PFSK-1 (cell line): ENCODE measurements around the gene HOXB6.

Experiments used
- POLR2AphosphoS5 ChIP-seq: IDR thresholded peaks from 2 replicates; pipeline ENCODE4 v1.6.1; 2012; ENCODE audit warnings: low read depth, mild to moderate bottlenecking, control low read depth, low read length, moderate library complexity
- TF ChIP-seq, protein P1 (sequence below), 2 experiments: IDR thresholded peaks; 2 replicates each; pipeline versions ENCODE4 v1.6.1 to v1.8.0; 2011 to 2012; ENCODE audit warnings: low read depth in 2 of 2, low read length in 2 of 2, control low read depth in 1 of 2, inconsistent platforms in 1 of 2, mild to moderate bottlenecking in 1 of 2, moderate library complexity in 1 of 2; ENCODE audit not compliant: insufficient read depth in 1 of 2

DNA sequence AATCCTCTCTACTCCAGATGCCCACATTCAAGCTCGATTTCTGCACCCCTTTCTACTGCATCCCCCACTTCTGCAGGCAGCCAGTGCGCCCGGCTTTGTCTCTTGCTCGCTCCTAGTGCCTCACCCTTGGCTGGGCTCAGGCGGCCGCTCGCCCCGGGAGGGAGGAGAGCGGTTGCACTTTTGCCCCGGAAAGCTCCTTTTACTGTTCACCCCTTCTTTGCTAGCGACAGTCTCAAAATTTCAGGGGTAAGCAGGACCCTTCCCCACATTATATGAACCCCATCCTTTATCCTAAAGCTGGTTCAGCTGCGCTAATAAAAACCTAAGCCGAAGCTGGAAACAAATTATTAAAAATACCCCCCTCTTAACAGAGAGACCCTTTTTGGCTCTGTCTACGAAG is 12.2 kb downstream of the HOXB6 start:
- no peak for TF ChIP-seq POLR2AphosphoS5
- TF ChIP-seq, protein P1, sequence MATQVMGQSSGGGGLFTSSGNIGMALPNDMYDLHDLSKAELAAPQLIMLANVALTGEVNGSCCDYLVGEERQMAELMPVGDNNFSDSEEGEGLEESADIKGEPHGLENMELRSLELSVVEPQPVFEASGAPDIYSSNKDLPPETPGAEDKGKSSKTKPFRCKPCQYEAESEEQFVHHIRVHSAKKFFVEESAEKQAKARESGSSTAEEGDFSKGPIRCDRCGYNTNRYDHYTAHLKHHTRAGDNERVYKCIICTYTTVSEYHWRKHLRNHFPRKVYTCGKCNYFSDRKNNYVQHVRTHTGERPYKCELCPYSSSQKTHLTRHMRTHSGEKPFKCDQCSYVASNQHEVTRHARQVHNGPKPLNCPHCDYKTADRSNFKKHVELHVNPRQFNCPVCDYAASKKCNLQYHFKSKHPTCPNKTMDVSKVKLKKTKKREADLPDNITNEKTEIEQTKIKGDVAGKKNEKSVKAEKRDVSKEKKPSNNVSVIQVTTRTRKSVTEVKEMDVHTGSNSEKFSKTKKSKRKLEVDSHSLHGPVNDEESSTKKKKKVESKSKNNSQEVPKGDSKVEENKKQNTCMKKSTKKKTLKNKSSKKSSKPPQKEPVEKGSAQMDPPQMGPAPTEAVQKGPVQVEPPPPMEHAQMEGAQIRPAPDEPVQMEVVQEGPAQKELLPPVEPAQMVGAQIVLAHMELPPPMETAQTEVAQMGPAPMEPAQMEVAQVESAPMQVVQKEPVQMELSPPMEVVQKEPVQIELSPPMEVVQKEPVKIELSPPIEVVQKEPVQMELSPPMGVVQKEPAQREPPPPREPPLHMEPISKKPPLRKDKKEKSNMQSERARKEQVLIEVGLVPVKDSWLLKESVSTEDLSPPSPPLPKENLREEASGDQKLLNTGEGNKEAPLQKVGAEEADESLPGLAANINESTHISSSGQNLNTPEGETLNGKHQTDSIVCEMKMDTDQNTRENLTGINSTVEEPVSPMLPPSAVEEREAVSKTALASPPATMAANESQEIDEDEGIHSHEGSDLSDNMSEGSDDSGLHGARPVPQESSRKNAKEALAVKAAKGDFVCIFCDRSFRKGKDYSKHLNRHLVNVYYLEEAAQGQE (IDR thresholded peaks at IDR 0.05; ENCODE audit: insufficient read depth in 1 of 2, low read depth in 2 of 2, low read length in 2 of 2) = no peak
